C1 segment of cervical spinal cord (tissue), 14 donors: ENCODE results near the gene TALDO1.

Experiments
- DNase-seq, 14 donors: peaks; one replicate each; lab custom pipeline; 2025; lab: John Stamatoyannopoulos, UW

Gene TALDO1

DNA sequence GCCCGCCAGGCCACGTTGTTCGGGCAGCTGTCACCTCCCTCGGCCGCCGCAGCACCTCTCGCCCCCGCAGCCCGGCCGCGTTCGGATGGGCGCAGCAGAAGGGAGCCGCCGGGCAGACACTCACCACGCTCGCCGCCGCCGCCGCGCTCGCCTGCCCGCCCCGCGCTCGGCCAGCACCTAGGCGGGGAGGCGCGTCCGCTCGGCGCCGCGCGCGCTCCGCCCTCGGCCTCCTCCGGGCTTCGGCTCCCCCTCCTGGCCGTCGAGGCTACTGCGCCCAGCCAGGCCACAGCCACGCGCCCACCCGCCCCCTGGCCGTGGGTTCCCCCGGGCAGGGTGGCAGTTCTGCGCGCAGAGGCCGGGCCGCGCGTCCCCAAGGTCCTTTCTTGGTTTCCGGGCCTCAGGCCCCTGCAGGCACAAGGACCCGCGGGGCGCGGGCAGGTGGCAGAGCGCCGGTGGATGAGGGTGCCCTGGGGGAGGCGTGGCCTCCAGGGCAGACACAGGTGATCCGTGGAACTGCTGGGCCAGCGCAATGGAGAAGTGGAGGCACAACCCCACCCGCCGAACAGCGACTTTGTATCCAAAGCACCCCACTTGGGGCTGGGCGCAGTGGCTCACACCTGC is 50.9 kb downstream of the TALDO1 start, which contains the start of gene SLC25A22:
TSS of gene SLC25A22 (minus strand) at position 189 of the 621 bp plus-strand sequence. CDS start 3,275 bp downstream, outside the sequence.
- peak in 12 of 14 donors; percentile 44 to 84 (median 70) for DNase-seq

DNA sequence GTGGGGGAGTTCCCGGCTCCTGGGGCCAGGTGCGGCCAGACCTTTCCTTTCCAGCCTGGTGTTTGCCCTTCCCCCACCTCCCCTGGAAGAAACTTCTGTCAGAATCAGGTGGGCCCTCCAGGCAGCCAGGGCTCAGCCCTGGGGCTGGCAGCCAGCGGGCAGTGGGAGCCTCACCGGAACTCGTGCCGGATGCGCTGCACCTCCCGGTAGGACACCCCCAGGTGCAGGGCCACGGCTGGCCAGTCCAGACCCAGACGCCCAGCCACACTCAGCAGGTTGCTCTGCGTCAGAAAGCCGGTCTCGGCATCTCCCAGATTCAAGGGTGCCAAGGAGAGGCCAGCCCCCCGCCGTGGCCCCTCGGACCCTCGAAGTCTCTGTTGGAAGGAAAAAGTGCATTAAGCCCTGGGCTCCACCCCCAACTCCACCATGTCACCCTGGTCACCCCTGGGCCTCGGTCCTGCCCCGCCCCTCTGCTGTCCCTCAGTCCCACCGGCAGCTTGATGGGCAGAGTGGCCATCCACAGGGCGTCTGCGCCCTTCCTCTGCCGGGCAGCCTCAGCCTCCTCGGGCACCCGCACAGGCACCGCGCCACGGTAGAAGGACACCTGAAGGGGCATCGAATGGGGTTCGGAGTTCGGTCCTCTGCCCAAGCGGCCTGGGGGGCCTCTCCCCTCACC is 52.5 kb downstream of the TALDO1 start:
- DNase-seq: no peak

DNA sequence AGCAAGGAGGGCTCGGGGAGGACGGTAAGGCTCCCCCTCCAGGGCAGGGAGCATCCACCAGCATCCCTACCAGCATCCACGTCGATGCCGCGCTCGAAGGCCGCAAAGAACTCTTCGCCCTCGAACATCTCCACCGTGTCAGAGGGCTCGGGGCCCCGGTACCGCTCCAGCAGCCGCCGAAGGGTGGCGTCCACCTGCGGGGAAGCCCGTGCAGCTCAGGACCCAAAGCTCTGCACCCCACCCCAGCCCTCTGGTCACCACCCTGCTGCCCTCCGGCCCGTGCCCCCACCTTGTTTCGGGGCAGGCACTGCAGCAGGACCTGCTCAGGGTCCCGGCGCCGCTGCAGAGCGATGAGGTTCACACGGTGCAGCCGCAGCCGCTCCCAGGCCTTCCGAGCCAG is 53.2 kb downstream of the TALDO1 start:
- no peak for DNase-seq

DNA sequence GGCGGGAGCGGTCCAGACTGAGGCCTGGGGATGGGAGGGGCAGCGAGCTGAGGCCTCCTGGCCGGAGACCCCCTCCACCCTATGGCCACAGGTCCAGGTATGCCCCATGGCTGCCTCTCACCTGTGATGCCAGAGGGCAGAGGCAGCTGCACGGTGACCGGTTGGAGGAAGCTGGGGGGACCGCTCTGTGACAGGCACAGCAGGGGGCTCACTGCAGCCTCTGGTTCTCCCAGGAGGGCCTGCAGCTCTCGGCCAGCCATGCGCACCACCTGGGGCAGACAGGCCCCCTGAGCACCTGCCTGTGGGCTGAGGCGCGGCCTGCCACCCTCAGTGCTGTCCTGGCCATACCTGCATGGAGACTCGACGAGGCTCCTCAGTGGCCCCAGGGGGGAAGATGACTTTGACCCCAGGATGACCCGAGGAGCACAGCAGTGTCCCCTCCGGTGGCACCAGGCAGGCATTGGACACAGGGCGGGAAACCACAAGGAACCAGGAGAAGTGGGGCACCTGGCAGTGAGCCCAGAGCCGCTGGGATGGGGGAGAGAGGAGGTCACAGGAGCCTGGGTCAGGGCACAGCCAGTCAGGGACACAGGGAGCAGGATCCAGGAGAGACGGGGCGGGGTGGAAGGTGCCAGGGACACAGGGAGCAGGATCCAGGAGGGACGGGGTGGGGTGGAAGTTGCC is 54.0 kb downstream of the TALDO1 start:
- no peak for DNase-seq

- no peak for DNase-seq
Measured at GRCh38 chr11:802018-802617, 54.9 kb downstream of the TALDO1 start.

DNA sequence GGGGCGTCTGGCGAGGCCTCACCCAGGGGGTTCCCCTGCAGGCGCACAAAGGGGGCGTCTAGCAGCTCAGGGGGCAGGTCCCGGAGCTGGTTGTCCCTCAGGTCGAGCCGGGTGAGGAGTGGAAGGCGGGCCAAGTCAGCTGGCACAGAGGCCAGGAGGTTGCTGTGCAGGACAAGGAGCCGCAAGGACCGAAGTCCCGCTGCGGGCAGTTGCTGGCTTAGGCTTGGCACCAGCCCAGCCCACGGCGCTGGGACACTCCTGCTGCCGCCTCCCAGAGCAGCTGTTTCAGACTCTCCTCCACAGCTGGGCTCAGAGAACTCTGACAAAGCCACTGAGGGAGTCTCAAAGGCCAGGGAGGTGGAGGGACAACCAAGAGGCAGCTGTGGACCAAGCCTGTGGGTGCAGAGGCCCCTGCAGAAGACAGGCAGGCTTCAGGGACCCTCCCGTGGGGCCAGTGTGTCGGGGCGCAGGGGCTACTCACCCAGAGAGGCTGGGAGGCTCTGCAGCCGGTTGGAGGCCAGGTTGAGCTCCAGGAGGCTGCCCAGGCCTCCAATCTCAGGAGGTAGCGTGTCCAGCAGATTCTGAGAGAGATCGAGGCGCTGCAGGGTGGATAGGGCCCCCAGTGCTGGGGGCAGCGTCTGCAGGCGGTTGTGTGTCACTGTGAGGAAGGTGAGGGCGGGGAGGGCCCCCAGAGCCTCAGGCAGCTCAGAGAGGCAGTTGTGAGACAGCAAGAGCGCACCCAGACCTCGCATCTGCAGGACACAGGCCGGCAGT is 55.6 kb downstream of the TALDO1 start:
- DNase-seq: no peak

GRCh38 chr11:803467-803742 is 56.1 kb downstream of the TALDO1 start:
- no peak for DNase-seq

GRCh38 chr11:803770-804598 is 56.7 kb downstream of the TALDO1 start:
- no peak for DNase-seq

GRCh38 chr11:804599-804964 is 57.3 kb downstream of the TALDO1 start:
- no peak for DNase-seq

- no peak for DNase-seq
Measured at GRCh38 chr11:808427-809286, 61.4 kb downstream of the TALDO1 start.

GRCh38 chr11:809287-810039 is 62.2 kb downstream of the TALDO1 start, which contains the start of gene RPLP2:
TSS of gene RPLP2 (plus strand) at chr11:809967. CDS start at chr11:810235, 268 bp downstream.
- DNase-seq: peak; percentile 96 to 100 (median 99)

DNA sequence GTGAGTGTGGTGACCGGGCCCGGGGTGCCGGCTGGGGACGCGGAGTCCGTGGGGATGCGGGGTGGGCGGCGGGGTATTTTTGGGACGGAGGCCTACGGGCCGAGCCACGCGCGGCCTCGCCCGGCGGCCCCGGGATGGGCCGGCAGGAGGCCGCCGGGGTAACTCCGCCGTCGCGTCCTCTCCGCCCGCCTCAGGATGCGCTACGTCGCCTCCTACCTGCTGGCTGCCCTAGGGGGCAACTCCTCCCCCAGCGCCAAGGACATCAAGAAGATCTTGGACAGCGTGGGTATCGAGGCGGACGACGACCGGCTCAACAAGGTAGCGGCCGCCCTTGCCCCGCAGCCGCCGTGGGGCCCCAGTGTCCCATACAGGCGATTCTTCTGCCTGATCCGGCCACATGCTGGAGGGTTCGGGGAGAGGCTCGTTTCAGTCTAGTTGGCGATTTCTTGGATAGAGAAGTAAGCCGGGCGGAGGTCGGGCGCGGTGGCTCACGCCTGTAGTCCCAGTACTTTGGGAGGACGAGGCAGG is 62.8 kb downstream of the TALDO1 start:
- no peak for DNase-seq

DNA sequence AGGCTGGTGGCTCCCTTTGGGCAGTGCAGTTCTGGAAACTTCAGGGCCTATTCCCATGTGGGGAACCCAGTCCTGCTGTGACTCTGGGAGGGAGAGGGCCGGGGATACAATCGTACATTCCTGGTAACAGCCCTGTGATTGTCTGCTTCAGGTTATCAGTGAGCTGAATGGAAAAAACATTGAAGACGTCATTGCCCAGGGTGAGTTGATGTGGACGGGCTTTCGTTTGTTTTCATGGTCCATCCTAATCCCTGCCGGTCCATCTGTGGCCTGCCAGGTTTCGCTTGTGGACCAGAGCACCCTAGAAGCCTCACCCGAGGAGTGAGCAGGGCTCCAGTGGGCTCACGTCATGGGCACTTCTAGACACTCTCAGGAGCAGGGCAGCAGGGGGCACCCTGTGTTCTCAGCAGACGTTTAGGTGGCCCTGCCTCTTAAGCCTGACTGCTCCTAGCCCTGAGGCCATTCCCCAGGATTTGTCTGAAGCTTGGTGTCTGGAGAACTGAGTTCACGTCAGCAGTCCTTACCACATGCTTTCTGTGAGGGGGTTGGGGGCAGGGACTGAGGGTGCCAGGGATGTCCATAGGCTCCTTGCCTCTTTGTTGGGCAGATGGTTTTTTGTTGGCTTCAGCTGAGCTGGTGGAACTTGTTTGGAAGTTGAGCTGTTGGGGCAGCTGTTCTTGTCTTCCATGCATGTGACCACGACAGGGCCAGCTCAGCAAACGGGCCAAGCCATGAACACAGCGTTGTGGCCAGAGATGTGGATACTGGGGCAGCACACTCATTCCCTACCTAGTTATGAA is 64.4 kb downstream of the TALDO1 start:
- DNase-seq: no peak

DNA sequence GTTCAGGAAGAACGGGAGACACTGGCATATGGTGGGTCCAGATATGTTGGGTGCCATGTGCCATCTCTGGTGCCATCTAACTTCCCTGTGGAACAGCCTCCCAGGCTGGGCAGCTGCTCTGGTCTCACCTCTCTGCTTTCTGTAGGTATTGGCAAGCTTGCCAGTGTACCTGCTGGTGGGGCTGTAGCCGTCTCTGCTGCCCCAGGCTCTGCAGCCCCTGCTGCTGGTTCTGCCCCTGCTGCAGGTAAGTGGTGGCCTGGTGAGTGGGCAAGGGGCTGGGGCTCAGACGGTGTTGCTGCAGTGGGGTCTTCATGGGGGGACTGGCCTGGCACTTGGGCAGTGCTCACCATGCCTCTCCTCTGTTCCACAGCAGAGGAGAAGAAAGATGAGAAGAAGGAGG is 65.1 kb downstream of the TALDO1 start:
- DNase-seq: no peak

- no peak for DNase-seq
Measured at GRCh38 chr11:813072-813455, 65.8 kb downstream of the TALDO1 start.

GRCh38 chr11:813456-814096 is 66.3 kb downstream of the TALDO1 start:
- DNase-seq: no peak
